Retinal pigment epithelial cell (primary cell): ENCODE data around the gene SLC6A5.

ENCODE experiments used
- DNase-seq: peaks from one replicate; pipeline ENCODE4 v3.0.0-alpha.2; 2010; ENCODE audit warnings: low read depth
- H3K4me3 ChIP-seq: 2 replicates; pipeline ENCODE4 v1.5.1; 2011; ENCODE audit warnings: mild to moderate bottlenecking, low read length, control low read depth, moderate library complexity
- TF ChIP-seq, protein P1 (sequence below): conservative IDR thresholded peaks from 2 replicates; pipeline ENCODE4 v1.5.1; 2011; ENCODE audit warnings: low read depth, low read length, control low read depth, inconsistent platforms

Gene SLC6A5

DNA sequence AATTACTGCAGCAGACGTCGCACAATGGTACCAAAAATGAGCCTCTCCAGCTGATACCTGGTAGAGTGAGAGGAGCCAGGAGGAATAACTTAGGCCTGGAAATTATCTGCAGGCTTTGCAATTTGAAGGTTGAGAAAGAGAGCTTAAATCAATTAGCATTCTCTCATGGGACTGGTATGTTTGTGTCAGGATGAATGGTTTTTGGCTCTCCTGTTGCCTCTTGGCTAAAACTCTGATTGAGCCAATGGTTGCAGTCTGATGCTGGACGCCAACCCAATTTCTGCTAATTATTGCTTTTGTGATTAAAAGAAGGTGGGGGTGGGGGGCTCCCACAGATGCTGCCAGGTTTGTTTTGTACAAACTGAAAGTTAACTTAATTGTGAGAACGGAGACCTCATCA, 57.5 kb downstream of the SLC6A5 start:
- no peak overlapping the region for H3K4me3 ChIP-seq
- TF ChIP-seq, protein P1, sequence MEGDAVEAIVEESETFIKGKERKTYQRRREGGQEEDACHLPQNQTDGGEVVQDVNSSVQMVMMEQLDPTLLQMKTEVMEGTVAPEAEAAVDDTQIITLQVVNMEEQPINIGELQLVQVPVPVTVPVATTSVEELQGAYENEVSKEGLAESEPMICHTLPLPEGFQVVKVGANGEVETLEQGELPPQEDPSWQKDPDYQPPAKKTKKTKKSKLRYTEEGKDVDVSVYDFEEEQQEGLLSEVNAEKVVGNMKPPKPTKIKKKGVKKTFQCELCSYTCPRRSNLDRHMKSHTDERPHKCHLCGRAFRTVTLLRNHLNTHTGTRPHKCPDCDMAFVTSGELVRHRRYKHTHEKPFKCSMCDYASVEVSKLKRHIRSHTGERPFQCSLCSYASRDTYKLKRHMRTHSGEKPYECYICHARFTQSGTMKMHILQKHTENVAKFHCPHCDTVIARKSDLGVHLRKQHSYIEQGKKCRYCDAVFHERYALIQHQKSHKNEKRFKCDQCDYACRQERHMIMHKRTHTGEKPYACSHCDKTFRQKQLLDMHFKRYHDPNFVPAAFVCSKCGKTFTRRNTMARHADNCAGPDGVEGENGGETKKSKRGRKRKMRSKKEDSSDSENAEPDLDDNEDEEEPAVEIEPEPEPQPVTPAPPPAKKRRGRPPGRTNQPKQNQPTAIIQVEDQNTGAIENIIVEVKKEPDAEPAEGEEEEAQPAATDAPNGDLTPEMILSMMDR: no peak
- no peak for DNase-seq

GRCh38 chr11:20658135-20658534, 58.7 kb downstream of the SLC6A5 start:
- no peak for DNase-seq
- no peak overlapping the region for H3K4me3 ChIP-seq
- TF ChIP-seq, protein P1: no peak

GRCh38 chr11:20661445-20661844, 62.0 kb downstream of the SLC6A5 start:
- TF ChIP-seq, protein P1: no peak
- no peak for DNase-seq
- no peak overlapping the region for H3K4me3 ChIP-seq

DNA sequence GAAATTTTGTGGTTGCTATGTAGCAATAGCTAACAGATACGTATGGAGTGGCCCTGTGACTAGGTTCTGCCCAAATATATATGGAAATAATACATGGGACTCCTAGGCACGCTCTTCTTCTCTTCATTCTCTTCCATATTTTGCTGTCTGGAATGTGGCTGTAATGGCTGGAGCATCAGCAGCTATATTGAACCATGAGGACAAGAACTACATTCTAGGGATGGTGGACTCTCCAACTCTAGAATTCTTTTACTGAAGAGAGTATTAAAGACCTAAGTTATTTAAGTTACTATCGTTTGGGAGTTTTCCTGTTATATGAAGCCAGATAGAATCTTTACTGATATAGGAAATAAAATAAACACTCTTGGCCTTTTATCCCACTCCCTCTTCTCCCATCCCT, 62.4 kb downstream of the SLC6A5 start:
- no peak for DNase-seq
- TF ChIP-seq, protein P1: no peak
- no peak overlapping the region for H3K4me3 ChIP-seq

- H3K4me3 ChIP-seq: no peak overlapping the region
- no peak for DNase-seq
- TF ChIP-seq, protein P1: no peak
Observed at GRCh38 chr11:20668131-20668809, 68.9 kb downstream of the SLC6A5 start.

DNA sequence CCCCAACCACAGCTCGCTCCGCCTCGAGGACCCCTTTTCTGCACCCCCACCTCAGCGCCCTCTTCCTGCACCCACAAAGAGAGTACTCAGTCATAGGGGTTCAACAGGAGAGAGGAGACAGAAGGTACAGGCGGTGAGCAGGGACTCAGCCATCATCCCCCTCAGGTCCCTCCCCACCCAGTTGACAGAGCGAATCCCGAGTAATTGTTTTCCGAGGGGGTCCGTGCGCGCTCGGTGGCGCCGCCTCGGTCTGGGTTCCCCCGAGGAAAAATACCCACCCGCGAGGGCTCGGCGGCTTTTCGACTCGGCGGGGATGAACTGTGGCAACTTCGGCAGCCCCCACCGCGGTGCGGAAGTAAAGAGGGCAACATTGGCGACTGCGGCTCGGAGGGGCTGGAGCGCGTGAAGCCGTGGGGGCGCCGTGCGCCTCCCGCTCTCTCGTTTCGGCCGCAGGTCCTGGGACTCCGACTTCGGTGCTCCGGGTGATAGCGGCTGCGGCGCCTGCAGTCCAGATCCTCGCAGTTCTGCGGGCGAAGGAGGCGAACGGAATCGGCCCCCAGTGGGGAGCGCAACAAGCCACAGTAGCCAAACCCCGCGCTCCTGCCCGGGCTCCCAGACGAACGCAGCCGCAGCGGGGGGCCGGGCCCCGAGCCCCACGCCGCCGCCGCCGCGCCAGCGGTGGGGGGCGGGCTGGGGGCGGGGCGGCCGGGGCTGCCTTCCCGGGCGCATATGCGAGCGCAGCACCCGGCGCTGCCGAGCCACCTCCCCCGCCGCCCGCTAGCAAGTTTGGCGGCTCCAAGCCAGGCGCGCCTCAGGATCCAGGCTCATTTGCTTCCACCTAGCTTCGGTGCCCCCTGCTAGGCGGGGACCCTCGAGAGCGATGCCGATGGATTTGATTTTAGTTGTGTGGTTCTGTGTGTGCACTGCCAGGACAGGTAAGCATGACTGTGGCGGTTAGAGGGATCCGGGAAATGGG, 69.7 kb downstream of the SLC6A5 start, which contains the start of gene NELL1:
TSS of gene NELL1 (plus strand) at position 743 of the 976 bp plus-strand sequence.
- H3K4me3 ChIP-seq: no peak within 1 kb of the TSS
- TF ChIP-seq, protein P1: no peak
- no peak for DNase-seq
